IPS-NIHi7 (cell line): ENCODE measurements around the gene OLR1.
"Not testable (repeated sequence)": the region's sequence is repeated elsewhere in the genome, so short reads cannot be mapped to it uniquely, and the experiment has no call there.

ENCODE experiments used
- DNase-seq: peaks from one replicate; pipeline ENCODE4 v3.0.0; 2012; ENCODE audit warnings: mixed read lengths; ENCODE audit errors: extremely low spot score

The OLR1 gene

DNA sequence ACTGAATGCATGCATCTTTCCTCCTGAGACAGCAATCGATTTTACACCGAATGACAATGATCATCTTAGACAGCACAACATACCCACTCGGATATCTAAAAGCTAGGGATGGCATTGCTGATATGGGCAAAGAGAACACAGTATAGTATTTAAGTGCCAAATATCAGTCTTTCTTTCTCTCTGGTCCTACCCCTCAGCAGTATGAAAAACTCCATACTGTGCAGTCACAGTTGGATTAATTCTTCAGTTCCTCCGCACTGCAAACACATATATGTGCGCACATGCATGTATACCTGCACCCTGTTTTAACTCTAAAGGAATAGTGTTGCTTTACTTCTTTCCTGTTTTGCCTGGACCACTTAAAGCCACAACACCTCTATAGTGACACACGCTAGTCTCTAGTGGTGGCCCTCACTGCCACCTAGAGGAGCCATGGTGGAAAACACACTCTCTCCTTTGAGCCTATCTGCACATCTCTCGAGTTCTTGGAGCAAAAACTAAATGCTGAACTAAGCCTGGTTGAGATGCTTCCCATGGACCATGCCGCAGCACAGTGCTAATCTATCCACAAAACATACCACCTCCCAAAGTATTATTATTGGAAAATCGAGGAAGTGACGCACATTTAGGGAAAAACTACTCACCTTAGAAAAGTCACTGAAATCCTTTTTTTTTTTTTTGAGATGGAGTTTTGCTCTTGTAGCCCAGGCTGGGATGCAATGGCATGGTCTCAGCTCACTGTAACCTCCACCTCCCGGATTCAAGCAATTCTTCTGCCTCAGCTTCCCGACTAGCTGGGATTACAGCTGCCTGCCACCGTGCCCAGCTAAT lies 18.8 kb upstream of the OLR1 start:
- DNase-seq: peak; percentile 81

- DNase-seq: no peak
Observed at GRCh38 chr12:10189653-10190052, 17.7 kb upstream of the OLR1 start.

DNA sequence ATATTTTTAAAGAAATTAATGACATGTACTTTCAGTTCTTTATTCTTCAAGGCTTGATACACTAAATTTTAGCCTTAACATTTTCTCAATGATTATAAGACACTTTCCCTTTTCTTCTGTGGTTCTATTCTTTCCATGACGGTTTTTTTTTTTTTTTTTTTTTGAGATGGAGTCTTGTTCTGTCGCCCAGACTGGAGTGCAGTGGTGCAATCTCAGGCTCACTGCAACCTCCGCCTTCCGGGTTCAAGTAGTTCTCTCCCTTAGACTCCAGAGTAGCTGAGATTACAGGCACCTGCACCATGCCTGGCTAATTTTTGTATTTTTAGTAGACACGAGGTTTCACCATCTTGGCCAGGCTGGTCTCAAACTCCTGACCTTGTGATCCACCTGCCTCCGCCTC lies 15.0 kb upstream of the OLR1 start:
- not testable (repeated sequence) for DNase-seq

- DNase-seq: no peak
Observed at GRCh38 chr12:10186299-10186698, 14.4 kb upstream of the OLR1 start.

DNA sequence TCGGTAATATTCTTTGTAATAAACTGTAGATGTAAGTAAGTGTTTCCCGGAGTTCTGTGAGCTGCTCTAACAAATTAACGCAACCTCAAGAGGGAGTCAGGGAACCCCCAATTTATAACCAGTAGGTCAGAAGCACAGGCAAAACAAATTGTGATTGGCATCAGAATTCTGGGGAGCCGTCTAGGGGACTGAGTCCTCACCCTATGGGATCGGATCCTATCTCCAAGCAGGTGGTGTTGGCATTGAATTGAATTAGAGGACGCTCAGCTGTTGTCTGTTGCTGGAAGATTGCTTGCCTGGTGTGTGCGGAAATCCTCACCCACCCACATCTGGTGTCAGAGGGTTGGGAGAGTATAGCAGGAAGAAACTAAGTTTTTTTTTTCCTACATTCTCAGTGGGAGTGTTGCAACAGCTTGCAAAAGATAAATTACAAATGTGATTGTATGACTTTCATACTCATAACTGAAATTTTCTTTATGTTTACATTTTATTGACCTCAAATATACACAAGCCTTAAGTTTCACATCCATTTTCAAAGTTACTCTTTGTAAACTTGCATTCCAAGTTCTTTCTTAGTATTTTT lies 12.4 kb upstream of the OLR1 start:
- DNase-seq: no peak

- DNase-seq: no peak
Observed at GRCh38 chr12:10182354-10183049, 10.6 kb upstream of the OLR1 start.

GRCh38 chr12:10179776-10180181 lies 7.8 kb upstream of the OLR1 start:
- DNase-seq: no peak

GRCh38 chr12:10178821-10179220 lies 6.9 kb upstream of the OLR1 start, which contains the start of gene TMEM52B:
TSS of gene TMEM52B (plus strand) at chr12:10179032. CDS start at chr12:10179575, 543 bp downstream.
- DNase-seq: no peak

DNA sequence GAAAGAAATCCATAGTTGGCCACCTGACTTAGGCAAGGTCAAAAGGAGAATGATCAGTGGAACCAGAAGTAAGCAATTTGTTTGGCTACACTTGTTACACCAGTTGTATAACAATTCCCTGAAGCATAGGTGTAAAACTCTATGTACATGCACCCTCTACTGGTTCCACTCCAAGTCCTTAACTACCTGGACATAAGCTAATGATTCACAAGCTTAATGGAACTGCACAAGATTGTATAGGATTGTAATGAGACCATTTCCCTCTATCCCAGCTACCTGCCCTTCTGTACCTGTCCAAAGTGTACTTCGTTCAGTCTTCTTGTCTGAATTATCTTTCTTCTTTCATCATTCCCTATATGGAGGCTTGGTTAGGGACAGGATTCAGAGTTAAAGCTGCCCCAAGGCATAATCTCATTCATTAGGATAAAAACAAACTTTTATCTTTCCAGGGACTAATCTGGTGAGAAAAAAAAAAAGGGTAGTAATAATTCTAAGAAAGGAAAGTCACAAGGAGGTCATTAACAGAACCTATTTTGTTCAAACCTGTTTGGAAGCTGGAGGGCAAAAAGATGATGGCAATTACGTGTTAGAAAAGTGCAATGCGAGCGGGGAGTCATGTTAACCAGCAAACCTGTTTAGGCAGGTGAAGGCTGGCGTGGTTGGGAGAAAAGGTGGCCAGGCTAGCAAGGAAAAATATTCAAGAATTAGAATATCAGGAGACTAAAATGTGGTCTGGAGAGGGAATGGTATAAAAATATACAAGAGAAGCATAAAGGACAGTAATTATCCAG lies 4.1 kb upstream of the OLR1 start:
- no peak for DNase-seq

GRCh38 chr12:10174986-10175614 lies 3.2 kb upstream of the OLR1 start:
- no peak for DNase-seq

DNA sequence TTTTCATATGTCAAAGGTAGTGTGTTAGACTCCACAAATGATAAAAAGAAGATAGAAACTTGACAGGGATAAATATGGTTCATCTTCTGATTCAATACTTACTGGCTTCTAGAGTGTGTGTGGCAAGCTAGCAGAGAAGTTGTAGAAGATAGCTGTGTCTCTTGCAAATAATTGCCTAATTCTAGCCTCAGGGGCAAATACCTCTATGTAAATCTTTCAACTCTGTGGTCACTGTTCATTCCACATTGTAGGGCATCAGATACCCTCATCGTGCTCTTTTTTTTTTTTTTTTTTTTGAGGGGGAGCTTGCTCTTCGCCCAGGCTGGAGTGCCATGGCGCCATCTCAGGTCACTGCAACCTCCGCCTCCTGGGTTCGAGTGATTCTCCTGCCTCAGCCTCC lies 1.7 kb downstream of the OLR1 start:
- DNase-seq: no peak

- DNase-seq: no peak
Observed at GRCh38 chr12:10169104-10169503, 2.8 kb downstream of the OLR1 start.

DNA sequence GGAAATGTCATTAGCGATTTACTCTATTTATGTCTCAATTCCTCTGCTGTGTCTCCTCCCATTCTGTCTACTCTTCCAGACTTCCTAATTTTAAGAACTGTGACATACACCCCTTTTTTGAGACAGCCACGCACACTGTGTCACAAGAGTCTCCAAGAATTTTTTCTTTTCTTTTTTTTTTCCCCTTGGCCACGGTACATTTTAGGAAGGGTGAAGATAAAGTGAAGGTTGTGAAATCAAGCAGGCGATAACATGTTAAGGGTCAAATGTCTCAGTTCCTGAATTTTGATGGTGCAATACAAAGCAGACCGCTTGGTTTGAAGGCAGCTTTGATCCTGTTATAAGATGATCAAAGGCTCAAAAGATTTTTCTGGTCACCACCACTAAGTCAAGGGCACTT lies 4.3 kb downstream of the OLR1 start:
- no peak for DNase-seq

GRCh38 chr12:10165421-10165820 lies 6.5 kb downstream of the OLR1 start:
- no peak for DNase-seq

GRCh38 chr12:10163084-10163483 lies 8.8 kb downstream of the OLR1 start:
- DNase-seq: no peak

DNA sequence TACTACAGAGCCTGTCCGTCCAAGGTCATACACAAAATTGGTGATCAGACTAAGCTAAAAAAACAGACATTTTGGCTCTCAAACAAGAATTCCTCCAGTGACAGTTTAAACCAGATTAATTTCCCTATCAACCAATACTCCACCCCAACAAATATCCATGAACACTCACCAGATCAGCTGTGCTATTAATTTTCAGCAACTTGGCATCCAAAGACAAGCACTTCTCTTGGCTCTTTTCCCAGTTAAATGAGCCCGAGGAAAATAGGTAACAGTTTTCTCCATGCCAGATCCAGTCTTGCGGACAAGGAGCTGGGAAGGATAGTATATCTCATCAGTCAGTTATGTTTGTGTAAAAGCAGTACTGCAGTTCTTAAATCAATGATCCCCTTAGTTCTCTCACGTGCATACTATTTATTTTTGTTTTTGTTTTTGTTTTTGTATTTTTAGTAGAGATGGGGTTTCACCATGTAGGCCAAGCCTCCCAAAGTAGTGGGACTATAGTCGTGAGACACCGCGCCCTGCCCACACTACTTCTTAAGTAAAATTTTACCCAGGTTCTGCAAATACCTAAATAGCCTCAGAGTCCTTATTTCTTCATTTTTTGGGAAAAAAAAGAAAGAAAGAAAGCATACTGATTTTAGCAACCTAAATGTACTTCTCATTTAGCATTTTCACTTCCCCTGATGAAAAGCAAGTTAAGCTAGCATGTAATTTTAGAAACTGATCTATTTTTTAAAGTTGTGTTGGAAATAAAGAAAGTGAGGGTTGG lies 11.1 kb downstream of the OLR1 start:
- DNase-seq: no peak

- no peak for DNase-seq
Observed at GRCh38 chr12:10159280-10159679, 12.7 kb downstream of the OLR1 start.

DNA sequence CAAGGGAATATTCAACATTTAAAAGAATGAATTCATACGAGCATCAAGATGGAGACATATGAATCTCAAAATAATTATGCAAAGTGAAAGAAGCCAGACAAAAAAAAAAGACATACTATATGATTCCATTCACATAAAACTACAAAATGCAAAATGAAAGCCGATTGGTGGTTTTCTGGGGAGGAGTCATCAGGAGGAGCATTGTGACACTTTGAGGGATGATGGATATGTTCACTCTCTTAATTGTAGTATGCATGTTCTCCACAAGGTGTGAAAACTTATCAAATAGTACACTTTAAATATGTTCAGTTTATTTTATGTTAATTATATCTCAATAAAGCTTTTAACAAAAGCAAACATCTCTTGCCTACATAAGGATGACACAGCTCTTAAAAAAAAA lies 13.5 kb downstream of the OLR1 start:
- no peak for DNase-seq

DNA sequence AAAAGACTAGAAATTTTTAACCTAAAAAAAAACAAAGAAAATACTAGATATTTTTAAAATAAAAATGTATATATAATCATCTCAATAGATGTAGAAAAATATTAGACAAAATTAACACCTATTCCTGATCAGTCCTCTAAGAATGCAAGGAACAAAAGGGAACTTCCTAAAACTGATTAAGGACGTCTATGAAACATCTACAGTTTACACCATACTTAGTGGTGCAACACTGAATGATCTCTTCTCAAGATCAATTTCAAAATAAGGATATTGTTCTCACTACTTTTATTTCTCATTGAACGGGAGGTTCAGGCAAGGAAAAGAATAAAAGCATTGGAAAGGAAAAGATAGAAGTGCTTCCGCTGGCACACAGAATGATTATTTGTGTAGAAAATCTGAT lies 16.0 kb downstream of the OLR1 start:
- no peak for DNase-seq

DNA sequence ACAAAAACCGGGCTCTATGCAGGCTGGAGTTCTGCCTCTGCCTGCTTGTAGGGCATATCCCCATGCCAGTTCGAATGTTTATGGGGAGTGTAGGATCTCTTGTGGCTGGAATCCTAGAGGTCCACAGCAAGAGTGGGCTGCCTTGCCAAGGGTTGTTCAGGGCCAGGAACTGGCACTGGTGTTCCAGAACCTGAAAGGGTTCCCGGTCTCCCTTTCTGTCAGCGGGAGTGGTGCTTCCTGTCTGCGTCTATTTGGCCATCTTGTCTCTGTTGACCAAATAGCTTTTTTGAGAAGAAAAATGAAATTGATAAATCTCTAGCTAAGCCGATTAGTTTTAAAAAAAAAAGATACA lies 17.8 kb downstream of the OLR1 start:
- no peak for DNase-seq
